Measurements from ENCODE around the gene THSD7B.
"Not testable (repeated sequence)": the region's sequence is repeated elsewhere in the genome, so short reads cannot be mapped to it uniquely, and the experiment has no call there.

THSD7B gene

GRCh38 chr2:137291836-137292570 is 526.7 kb downstream of the THSD7B start:
- DNase-seq = no peak

- DNase-seq = no peak
These were observed 533.0 kb downstream of the THSD7B start for GRCh38 chr2:137298377-137298776.

GRCh38 chr2:137300987-137301386 is 535.6 kb downstream of the THSD7B start:
- no peak for DNase-seq

- DNase-seq = no peak
These were observed 537.6 kb downstream of the THSD7B start for GRCh38 chr2:137302957-137303356.

- no peak for DNase-seq
These were observed 550.7 kb downstream of the THSD7B start for GRCh38 chr2:137316075-137316474.

GRCh38 chr2:137321566-137321965 is 556.2 kb downstream of the THSD7B start:
- no peak for DNase-seq

GRCh38 chr2:137331562-137331961 is 566.2 kb downstream of the THSD7B start:
- DNase-seq = not testable (repeated sequence)

- DNase-seq = no peak
These were observed 568.2 kb downstream of the THSD7B start for GRCh38 chr2:137333386-137334165.

- DNase-seq = no peak
These were observed 570.7 kb downstream of the THSD7B start for GRCh38 chr2:137336067-137336466.

GRCh38 chr2:137339051-137339450 is 573.7 kb downstream of the THSD7B start:
- no peak for DNase-seq

GRCh38 chr2:137345994-137346393 is 580.6 kb downstream of the THSD7B start:
- DNase-seq = no peak

- no peak for DNase-seq
These were observed 583.0 kb downstream of the THSD7B start for GRCh38 chr2:137348301-137348700.

GRCh38 chr2:137357634-137358033 is 592.3 kb downstream of the THSD7B start:
- no peak for DNase-seq

- DNase-seq = no peak
These were observed 602.0 kb downstream of the THSD7B start for GRCh38 chr2:137367361-137367760.

GRCh38 chr2:137369106-137369505 is 603.8 kb downstream of the THSD7B start:
- DNase-seq = no peak

- DNase-seq = no peak
These were observed 613.8 kb downstream of the THSD7B start for GRCh38 chr2:137379186-137379585.

GRCh38 chr2:137380610-137381009 is 615.3 kb downstream of the THSD7B start:
- no peak for DNase-seq

- no peak for DNase-seq
These were observed 616.4 kb downstream of the THSD7B start for GRCh38 chr2:137381731-137382130.

GRCh38 chr2:137383391-137383790 is 618.0 kb downstream of the THSD7B start:
- DNase-seq = no peak

GRCh38 chr2:137387044-137387443 is 621.7 kb downstream of the THSD7B start:
- no peak for DNase-seq

- no peak for DNase-seq
These were observed 640.2 kb downstream of the THSD7B start for GRCh38 chr2:137405496-137405895.

GRCh38 chr2:137411585-137411984 is 646.2 kb downstream of the THSD7B start:
- no peak for DNase-seq

GRCh38 chr2:137420744-137421143 is 655.4 kb downstream of the THSD7B start:
- no peak for DNase-seq

GRCh38 chr2:137435162-137435561 is 669.8 kb downstream of the THSD7B start:
- DNase-seq = no peak

Measured in T1000 (cell line).